ENCODE measurements around the gene SLC44A1.

GRCh38 chr9:105307591-105308130, 63.2 kb downstream of the SLC44A1 start:
- TF ChIP-seq CTCF (IDR thresholded peaks at IDR 0.05) (no peak), POLR2A (IDR thresholded peaks at IDR 0.05; ENCODE audit: low read depth) (no peak), POLR2AphosphoS5 (IDR thresholded peaks at IDR 0.05) (no peak), EP300 (IDR thresholded peaks at IDR 0.05) (no peak)

All from esophagus muscularis mucosa (tissue), 4 donors.